Mesenchymal stem cell (in vitro differentiated cells and primary cell): ENCODE data around the gene TRAF3.
A peak's percentile ranks its signal among the peaks of the same experiment; 100 is the strongest.

Experiments
- DNase-seq: peaks from one replicate; pipeline ENCODE4 v3.0.0-alpha.2; 2013
- H2AFZ ChIP-seq: one replicate; pipeline ENCODE4 v1.6.1; 2013; ENCODE audit warnings: low read depth, mild to moderate bottlenecking, control low read depth, inconsistent platforms, low read length, moderate library complexity
- H2AK5ac ChIP-seq: 2 replicates; pipeline ENCODE4 v1.6.1; 2013; ENCODE audit warnings: low read length, moderate library complexity, mild to moderate bottlenecking, inconsistent platforms; ENCODE audit not compliant: severe bottlenecking
- H2BK120ac ChIP-seq: one replicate; pipeline ENCODE4 v1.6.1; 2013; ENCODE audit warnings: low read depth, mild to moderate bottlenecking, inconsistent platforms, low read length, moderate library complexity
- H2BK12ac ChIP-seq, 2 experiments: one replicate each; pipeline ENCODE4 v1.6.1; 2013; ENCODE audit warnings: inconsistent platforms in 2 of 2, low read length in 2 of 2, mild to moderate bottlenecking in 2 of 2, moderate library complexity in 2 of 2, control low read depth in 1 of 2
- H2BK15ac ChIP-seq: one replicate; pipeline ENCODE4 v1.6.1; 2013; ENCODE audit warnings: mild to moderate bottlenecking, low read depth, inconsistent platforms; ENCODE audit not compliant: poor library complexity, severe bottlenecking
- H2BK5ac ChIP-seq: 2 replicates; pipeline ENCODE4 v1.6.1; 2013; ENCODE audit warnings: low read depth, mild to moderate bottlenecking, low read length, control low read depth, inconsistent platforms; ENCODE audit not compliant: poor library complexity, severe bottlenecking
- H3K14ac ChIP-seq, 2 experiments: one replicate each; pipeline ENCODE4 v1.6.1; 2013; ENCODE audit warnings: inconsistent platforms in 2 of 2, low read length in 2 of 2, control low read depth in 1 of 2, mild to moderate bottlenecking in 1 of 2, moderate library complexity in 1 of 2
- H3K18ac ChIP-seq, 2 experiments: one replicate each; pipeline ENCODE4 v1.6.1; 2013; ENCODE audit warnings: inconsistent platforms in 2 of 2, low read length in 2 of 2, control low read depth in 1 of 2, low read depth in 1 of 2, mild to moderate bottlenecking in 1 of 2
- H3K23ac ChIP-seq, 2 experiments: one replicate each; pipeline ENCODE4 v1.6.1; 2013; ENCODE audit warnings: inconsistent platforms in 2 of 2, low read length in 2 of 2, mild to moderate bottlenecking in 2 of 2, moderate library complexity in 2 of 2, control low read depth in 1 of 2
- H3K27ac ChIP-seq: 2 replicates; pipeline ENCODE4 v1.5.1; 2013; ENCODE audit warnings: mild to moderate bottlenecking, moderate library complexity, low read length, control low read depth, inconsistent platforms; ENCODE audit not compliant: poor library complexity, severe bottlenecking
- H3K27me3 ChIP-seq, 2 experiments: 2 replicates each; pipeline versions ENCODE4 v1.6.1 to v1.7.0; 2013; ENCODE audit warnings: low read length in 2 of 2, mild to moderate bottlenecking in 2 of 2, moderate library complexity in 2 of 2, control low read depth in 1 of 2, inconsistent platforms in 1 of 2; ENCODE audit not compliant: control insufficient read depth in 1 of 2, insufficient read depth in 1 of 2
- H3K36me3 ChIP-seq, 2 experiments: 2 replicates each; pipeline versions ENCODE4 v1.6.1 to v1.7.0; 2013; ENCODE audit warnings: low read length in 2 of 2, control low read depth in 1 of 2, inconsistent platforms in 1 of 2, low read depth in 1 of 2, mild to moderate bottlenecking in 1 of 2; ENCODE audit not compliant: insufficient read depth in 2 of 2, control insufficient read depth in 1 of 2
- H3K4ac ChIP-seq, 2 experiments: one replicate each; pipeline ENCODE4 v1.6.1; 2013; ENCODE audit warnings: inconsistent platforms in 2 of 2, low read length in 2 of 2, mild to moderate bottlenecking in 2 of 2, moderate library complexity in 2 of 2, control low read depth in 1 of 2, low read depth in 1 of 2
- H3K4me1 ChIP-seq: 2 replicates; pipeline ENCODE4 v1.6.1; 2013; ENCODE audit warnings: low read depth, low read length, control low read depth; ENCODE audit not compliant: control insufficient read depth, insufficient read depth
- H3K4me2 ChIP-seq: 2 replicates; pipeline ENCODE4 v1.6.1; 2013; ENCODE audit warnings: low read length, mild to moderate bottlenecking, inconsistent platforms; ENCODE audit not compliant: poor library complexity, severe bottlenecking
- H3K4me3 ChIP-seq, 2 experiments: 2 replicates each; pipeline versions ENCODE4 v1.5.1 to v1.7.0; 2013; ENCODE audit warnings: low read length in 2 of 2, mild to moderate bottlenecking in 2 of 2, control low read depth in 1 of 2, low read depth in 1 of 2; ENCODE audit not compliant: insufficient read depth in 1 of 2
- H3K79me1 ChIP-seq: replicated peaks from 2 replicates; pipeline ENCODE4 v1.6.1; 2013; ENCODE audit warnings: mild to moderate bottlenecking, control low read depth, low read length, inconsistent platforms; ENCODE audit not compliant: poor library complexity, severe bottlenecking
- H3K9ac ChIP-seq: 2 replicates; pipeline ENCODE4 v1.7.0; 2013; ENCODE audit warnings: mild to moderate bottlenecking, low read length, moderate library complexity
- H3K9me3 ChIP-seq: 2 replicates; pipeline ENCODE4 v1.7.0; 2013; ENCODE audit warnings: mild to moderate bottlenecking, low read length; ENCODE audit not compliant: control insufficient read depth
- H4K8ac ChIP-seq: one replicate; pipeline ENCODE4 v1.6.1; 2013; ENCODE audit warnings: inconsistent platforms, mild to moderate bottlenecking, low read length, moderate library complexity
- H4K91ac ChIP-seq: one replicate; pipeline ENCODE4 v1.6.1; 2013; ENCODE audit warnings: mild to moderate bottlenecking, low read length, inconsistent platforms
- WGBS: methylation state at CpG from one replicate; pipeline ENCODE4 v1.1.7; 2013; ENCODE audit warnings: mixed read lengths; 5-methylcytosine and 5-hydroxymethylcytosine counted together

Gene TRAF3

DNA sequence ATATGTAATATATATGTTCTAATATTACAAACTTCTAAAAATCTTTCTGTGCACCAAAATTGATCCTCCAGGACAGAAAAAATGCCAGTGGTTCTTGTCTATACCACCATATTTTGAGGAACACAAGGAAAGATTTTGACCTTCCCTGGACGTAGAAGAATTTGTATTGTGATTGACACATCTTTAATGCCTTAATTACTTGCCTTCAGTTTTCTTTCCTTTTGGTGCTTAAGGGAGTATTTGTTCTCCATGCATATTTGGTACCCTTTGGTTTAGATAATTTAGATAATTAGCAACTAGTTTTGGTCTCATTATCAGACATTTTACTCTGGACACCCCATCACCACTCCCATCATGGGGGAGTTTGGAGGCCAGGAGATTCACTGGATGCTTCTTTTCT is 27.6 kb downstream of the TRAF3 start:
- Histone ChIP-seq H4K8ac (no peak overlapping the region), H3K79me1 (peaks cover 25% of the 10 kb centered on the region), H3K23ac (no peak overlapping the region), H3K9ac (no peak overlapping the region), H3K4me2 (no peak overlapping the region), H2AFZ (no peak overlapping the region), H3K4me1 (peaks cover 28% of the 10 kb centered on the region), H2AK5ac (no peak overlapping the region), H2BK120ac (no peak overlapping the region), H3K14ac (no peak overlapping the region), H4K91ac (no peak overlapping the region), H3K36me3 (no peaks in the 10 kb centered on the region), H2BK15ac (no peak overlapping the region), H2BK12ac (no peak overlapping the region), H3K4ac (no peak overlapping the region), H3K18ac (no peak overlapping the region), H3K27ac (peak overlapping the region; percentile 31), H3K4me3 (no peak overlapping the region), H3K9me3 (no peaks in the 10 kb centered on the region), H2BK5ac (no peak overlapping the region), H3K27me3 (no peaks in the 10 kb centered on the region)
- no CpG with 5 or more reads among the region's 1 CpG for WGBS
- no peak for DNase-seq

DNA sequence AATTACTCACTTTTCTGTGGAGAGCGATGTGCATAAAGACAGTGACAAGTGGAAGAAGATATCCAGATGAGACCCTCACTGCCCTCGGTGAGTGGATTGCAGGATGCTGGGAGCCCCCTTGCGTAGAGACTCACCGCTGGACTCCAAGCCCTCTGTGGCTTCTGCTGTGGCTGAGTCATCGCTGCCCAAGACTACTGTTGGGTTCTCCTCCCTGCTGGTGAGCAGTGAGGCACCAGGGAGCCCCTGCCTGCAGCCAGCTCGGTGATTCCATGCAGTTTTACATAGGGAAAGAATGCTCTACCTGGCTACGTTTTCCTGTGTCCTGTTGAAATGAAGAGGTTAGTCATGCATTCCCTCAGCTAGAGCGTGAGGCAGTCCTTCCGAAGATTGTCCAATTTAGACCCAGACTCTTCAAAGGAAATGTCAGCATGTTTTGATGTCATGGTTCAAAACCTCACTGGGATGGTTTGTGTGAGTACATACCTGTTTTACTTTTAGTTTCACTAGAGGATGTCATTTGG is 28.2 kb downstream of the TRAF3 start:
- Histone ChIP-seq H2BK5ac (no peak overlapping the region), H3K36me3 (no peaks in the 10 kb centered on the region), H3K9ac (no peak overlapping the region), H3K9me3 (no peaks in the 10 kb centered on the region), H2BK12ac (no peak overlapping the region), H2BK120ac (no peak overlapping the region), H3K4me3 (no peak overlapping the region), H3K4me2 (no peak overlapping the region), H3K23ac (no peak overlapping the region), H3K4ac (no peak overlapping the region), H3K79me1 (peaks cover 24% of the 10 kb centered on the region), H2AFZ (no peak overlapping the region), H3K18ac (no peak overlapping the region), H3K4me1 (peaks cover 26% of the 10 kb centered on the region), H2BK15ac (no peak overlapping the region), H3K27ac (peak overlapping the region; percentile 31), H4K8ac (no peak overlapping the region), H3K27me3 (no peaks in the 10 kb centered on the region), H2AK5ac (no peak overlapping the region), H4K91ac (peak overlapping the region; percentile 15), H3K14ac (no peak overlapping the region)
- 36% methylated on average over 9 of the region's 9 CpGs for WGBS
- peak; percentile 87 for DNase-seq

DNA sequence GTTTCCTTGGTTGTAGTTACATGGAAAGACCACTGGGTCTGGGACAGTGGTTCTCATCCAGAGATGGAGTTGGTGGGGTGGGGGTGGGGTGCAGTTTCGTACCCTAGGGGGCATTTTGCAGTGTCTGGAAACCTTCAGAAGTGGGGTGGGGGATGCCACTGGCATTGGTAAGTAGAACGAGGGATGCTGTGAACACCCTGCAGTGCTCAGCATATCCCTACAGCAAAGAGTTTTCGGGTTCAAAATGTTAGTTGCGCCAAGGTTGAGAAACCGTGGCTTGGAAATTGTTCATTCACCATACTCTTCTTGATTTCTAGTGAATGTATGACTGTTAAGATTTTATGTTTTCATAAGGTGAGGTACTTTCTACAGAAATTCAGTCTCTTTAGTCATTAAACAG is 28.7 kb downstream of the TRAF3 start:
- no peaks in the 10 kb centered on the region for H3K27me3 ChIP-seq
- H3K23ac ChIP-seq: no peak overlapping the region
- H3K4me1 ChIP-seq: peaks cover 26% of the 10 kb centered on the region
- no peak overlapping the region for H3K14ac ChIP-seq
- peaks cover 26% of the 10 kb centered on the region for H3K79me1 ChIP-seq
- H2BK5ac ChIP-seq: no peak overlapping the region
- no peaks in the 10 kb centered on the region for H3K36me3 ChIP-seq
- H2AFZ ChIP-seq: no peak overlapping the region
- H2BK15ac ChIP-seq: no peak overlapping the region
- H3K18ac ChIP-seq: no peak overlapping the region
- H4K91ac ChIP-seq: no peak overlapping the region
- no peak for DNase-seq
- 93% methylated on average over 5 of the region's 5 CpGs for WGBS
- no peak overlapping the region for H3K4me3 ChIP-seq
- H4K8ac ChIP-seq: no peak overlapping the region
- H2BK12ac ChIP-seq: no peak overlapping the region
- no peaks in the 10 kb centered on the region for H3K9me3 ChIP-seq
- H3K4me2 ChIP-seq: no peak overlapping the region
- H2AK5ac ChIP-seq: no peak overlapping the region
- peak overlapping the region; percentile 31 for H3K27ac ChIP-seq
- H3K4ac ChIP-seq: no peak overlapping the region
- H2BK120ac ChIP-seq: no peak overlapping the region
- H3K9ac ChIP-seq: no peak overlapping the region

DNA sequence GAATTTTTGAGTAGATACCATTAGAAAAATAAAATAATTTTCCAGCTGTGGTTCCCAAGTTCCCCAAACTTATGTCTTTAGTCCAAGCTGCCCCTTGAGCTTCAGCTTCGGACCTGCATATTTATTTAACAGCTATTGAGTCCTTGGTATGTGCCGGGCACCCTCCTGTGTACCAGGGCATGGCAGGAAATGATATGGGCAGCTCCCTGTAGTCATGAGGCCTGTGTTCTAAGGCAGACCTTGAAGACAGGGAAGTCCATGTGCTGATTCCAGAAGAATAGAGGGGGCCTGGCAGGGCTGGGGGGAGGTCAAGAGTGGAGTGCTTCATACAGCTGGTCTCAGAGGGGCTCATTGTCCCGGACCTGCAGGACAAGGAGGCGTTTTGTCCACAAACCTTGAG is 29.2 kb downstream of the TRAF3 start:
- no peaks in the 10 kb centered on the region for H3K36me3 ChIP-seq
- no peak overlapping the region for H4K8ac ChIP-seq
- no peak overlapping the region for H3K23ac ChIP-seq
- H2BK5ac ChIP-seq: no peak overlapping the region
- H3K27me3 ChIP-seq: no peaks in the 10 kb centered on the region
- no peak overlapping the region for H3K9ac ChIP-seq
- no peak overlapping the region for H3K18ac ChIP-seq
- H3K4me2 ChIP-seq: no peak overlapping the region
- no peak overlapping the region for H3K27ac ChIP-seq
- H2AK5ac ChIP-seq: peak overlapping the region; percentile 29
- no peak overlapping the region for H3K4ac ChIP-seq
- H3K4me3 ChIP-seq: no peak overlapping the region
- H3K9me3 ChIP-seq: no peaks in the 10 kb centered on the region
- H2AFZ ChIP-seq: no peak overlapping the region
- H3K4me1 ChIP-seq: peaks cover 26% of the 10 kb centered on the region
- no peak overlapping the region for H2BK15ac ChIP-seq
- peaks cover 27% of the 10 kb centered on the region for H3K79me1 ChIP-seq
- 90% methylated on average over 4 of the region's 4 CpGs for WGBS
- H2BK12ac ChIP-seq: no peak overlapping the region
- no peak overlapping the region for H3K14ac ChIP-seq
- DNase-seq: no peak
- no peak overlapping the region for H2BK120ac ChIP-seq
- H4K91ac ChIP-seq: no peak overlapping the region
